ENCODE data around the gene GRAMD1A.

GRAMD1A gene

GRCh38 chr19:35032356-35032865 lies 32.3 kb downstream of the GRAMD1A start:
- DNase-seq (ENCODE audit: extremely low spot score, insufficient read length, low read depth) = no peak
- FAIRE-seq = no peak

DNA sequence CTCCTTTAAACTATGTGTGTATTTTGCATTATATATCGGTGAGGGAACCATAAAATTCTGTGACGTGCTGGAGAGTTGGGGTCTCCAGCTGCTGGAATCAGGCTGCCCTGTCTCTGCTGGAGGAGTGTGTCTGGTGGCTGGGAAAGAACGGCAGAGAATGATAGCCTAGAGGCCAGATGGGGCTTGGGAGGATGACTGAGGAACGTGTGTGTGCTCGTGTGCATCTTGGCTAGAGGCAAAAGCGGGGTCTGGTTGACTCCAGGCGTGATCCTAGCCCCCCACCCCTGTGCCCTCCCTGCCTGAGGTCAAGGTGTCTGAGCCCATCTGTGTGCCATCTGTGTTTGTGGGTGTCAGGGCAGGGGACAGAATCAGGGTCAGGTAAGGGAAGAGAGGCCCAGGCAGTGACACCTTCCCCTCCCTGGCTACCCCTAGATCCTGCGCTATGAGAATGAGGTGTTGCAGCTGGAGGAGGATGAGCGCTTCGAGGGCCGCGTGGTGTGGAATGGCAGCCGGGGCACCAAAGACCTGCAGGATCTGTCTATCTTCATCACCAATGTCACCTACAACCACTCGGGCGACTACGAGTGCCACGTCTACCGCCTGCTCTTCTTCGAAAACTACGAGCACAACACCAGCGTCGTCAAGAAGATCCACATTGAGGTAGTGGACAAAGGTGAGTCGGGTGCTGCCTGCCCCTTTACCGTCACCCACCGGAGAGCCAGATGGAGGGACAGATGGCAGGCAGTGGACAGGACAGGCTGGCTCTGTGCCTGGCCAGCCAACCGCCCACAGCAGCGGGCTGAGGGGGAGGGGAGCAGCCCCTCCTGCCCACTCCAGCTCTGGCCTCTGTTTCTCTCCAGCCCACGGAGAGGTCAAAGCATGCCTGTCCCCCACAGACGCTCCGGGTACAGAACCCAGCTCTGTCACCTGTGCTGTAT lies 33.2 kb downstream of the GRAMD1A start:
- no peak for DNase-seq (ENCODE audit: extremely low spot score, insufficient read length, low read depth)
- no peak for FAIRE-seq

DNA sequence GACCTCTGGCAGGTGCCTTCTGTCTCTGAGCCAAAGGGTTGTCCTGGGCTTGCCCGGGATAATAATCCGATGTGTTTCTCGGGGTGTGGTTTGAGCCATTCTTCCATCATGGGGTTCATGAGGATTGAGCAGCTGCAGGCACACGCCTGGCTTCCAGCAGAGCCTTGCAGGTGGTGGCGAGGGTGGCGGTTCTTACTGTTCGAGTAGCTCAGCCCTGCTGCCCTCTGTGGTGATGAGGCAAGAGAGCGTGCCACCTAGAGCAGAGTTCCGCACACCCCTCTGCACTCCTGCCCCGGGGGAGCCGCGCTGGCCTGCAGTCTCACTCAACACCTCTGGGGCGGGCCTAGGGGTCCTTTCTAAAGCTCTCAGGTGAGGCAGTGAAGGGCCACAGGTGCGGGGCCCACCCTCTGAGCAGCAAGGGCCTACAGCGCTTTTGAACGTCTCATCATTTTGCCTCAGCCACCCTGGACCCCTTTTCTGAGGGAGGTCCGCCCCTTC lies 33.9 kb downstream of the GRAMD1A start:
- DNase-seq (ENCODE audit: extremely low spot score, insufficient read length, low read depth) = no peak
- no peak for FAIRE-seq

GRCh38 chr19:35034588-35035382 lies 34.7 kb downstream of the GRAMD1A start:
- DNase-seq (ENCODE audit: extremely low spot score, insufficient read length, low read depth) (no peak), FAIRE-seq (no peak)

- DNase-seq (ENCODE audit: extremely low spot score, insufficient read length, low read depth) (peak; percentile 46), FAIRE-seq (peak; percentile 80)
Observed at GRCh38 chr19:35037716-35038622, 37.8 kb downstream of the GRAMD1A start.

DNA sequence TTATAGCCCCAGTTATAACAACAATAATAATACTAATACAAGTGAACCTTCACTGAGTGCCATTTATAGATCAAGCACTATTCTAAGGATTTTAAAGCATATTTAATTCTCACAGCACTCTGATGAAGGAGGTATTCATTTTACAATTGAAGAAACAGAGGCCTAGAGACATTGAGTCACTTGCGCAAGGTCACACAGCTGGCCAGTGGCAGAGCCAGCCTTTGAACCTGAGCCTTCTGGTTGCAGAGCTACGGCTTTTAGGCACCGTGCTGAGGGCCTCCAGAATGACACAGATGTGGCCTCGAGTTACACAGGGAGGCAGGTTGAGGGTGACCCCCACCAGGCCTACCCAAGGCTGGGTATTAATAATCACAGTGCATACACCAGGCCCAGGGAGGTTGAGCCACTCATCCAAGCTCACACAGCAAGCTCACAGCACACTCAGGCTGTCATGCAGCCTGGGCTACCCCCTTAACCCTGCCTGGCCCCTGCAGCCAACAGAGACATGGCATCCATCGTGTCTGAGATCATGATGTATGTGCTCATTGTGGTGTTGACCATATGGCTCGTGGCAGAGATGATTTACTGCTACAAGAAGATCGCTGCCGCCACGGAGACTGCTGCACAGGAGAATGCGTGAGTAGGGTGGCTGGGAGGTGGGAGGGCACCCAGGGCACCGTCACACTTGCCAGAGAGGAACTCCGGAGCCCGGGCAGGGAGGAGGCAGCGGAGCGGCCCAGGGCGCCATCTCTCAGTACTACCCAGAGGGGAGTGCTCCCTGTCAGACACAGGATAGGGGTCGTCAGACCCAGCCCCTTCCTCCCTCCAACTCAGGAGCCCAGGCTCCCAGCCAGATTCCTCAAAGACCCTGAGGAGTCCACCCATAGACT lies 38.7 kb downstream of the GRAMD1A start:
- no peak for FAIRE-seq
- DNase-seq (ENCODE audit: extremely low spot score, insufficient read length, low read depth) = no peak

DNA sequence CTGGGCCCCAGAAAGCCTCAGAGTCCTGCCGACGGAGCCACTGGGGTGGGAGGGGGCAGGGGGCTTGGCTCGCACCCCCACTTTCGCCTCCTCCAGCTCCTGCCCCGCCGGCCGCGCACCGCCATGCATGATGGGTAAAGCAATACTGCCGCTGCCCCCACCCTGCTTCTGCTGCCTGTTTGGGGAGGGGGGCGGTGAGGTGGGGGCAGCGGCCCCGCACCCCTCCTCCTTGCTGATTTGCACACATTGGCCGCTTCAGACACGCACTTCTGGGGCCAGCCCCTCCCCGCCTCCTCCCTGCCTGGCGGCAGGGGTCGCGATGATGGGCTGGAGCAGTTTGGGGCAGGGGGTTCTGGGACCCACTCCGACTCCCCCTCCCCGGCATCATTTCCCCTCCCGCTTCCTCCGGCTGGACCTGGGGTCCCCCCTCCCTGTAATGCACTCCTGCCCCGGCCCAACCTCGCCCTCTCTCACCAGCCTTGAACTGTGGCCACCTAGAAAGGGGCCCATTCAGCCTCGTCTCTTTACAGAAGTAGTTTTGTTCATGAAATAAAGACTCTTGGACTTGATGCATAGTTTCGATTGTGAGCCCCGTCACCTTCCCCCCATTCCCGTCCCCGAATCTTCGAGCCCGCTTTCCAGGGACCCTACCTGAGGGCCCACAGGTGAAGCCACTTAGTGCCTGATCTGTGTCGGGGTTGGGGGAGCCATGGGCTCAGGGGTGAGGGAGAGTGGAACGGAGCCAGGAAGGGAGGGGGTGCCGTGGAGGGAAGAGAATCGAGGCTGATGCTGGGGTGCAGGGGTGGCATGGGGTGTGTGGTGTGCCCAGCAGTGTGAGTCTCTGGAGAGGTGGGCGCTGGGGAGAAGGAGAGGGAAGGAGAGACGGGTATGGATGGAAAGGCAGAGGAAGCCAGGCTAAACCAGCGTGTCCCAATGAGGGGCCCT lies 40.0 kb downstream of the GRAMD1A start:
- no peak for DNase-seq (ENCODE audit: extremely low spot score, insufficient read length, low read depth)
- no peak for FAIRE-seq

GRCh38 chr19:35040826-35041547 lies 40.9 kb downstream of the GRAMD1A start:
- DNase-seq (ENCODE audit: extremely low spot score, insufficient read length, low read depth) (no peak), FAIRE-seq (no peak)

- FAIRE-seq = no peak
- no peak for DNase-seq (ENCODE audit: extremely low spot score, insufficient read length, low read depth)
Observed at GRCh38 chr19:35041548-35042055, 41.5 kb downstream of the GRAMD1A start, which contains the start of gene HPN. HPN (plus strand) TSS chr19:35041721; CDS start chr19:35042507, 786 bp downstream.

- no peak for DNase-seq (ENCODE audit: extremely low spot score, insufficient read length, low read depth)
- no peak for FAIRE-seq
Observed at GRCh38 chr19:35042056-35042730, 42.1 kb downstream of the GRAMD1A start.

DNA sequence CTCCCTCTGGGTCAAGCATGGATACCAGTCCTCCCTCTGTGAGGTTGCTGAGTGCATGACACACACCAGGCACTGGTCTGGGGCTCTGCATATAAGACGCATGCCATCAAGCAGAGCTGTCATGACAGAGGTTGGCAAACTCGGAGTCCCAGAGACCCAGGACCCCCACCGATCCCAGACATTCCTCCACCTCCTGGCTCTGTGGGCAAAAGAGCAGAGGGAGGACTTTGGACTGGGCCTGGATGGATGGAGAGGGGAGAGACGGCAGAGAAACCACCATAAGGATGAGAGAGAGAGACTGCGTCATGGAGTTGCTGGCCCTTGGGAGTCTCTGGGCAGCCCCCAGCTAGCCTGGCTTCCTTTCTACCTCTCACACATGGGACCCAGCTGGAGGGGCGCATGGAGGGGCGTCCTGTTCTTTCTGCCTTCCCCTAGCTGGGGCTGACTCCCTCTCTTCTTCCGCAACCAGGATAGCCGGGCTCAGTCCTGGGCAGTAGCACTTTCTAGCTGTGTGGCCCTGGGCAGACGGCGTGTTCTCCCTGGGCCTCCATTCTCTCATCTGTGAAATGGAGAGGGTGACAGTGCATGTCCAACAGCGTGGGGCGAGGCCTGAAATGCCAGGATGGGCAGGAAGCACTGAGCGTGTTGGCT lies 43.0 kb downstream of the GRAMD1A start:
- FAIRE-seq (no peak), DNase-seq (ENCODE audit: extremely low spot score, insufficient read length, low read depth) (no peak)

DNA sequence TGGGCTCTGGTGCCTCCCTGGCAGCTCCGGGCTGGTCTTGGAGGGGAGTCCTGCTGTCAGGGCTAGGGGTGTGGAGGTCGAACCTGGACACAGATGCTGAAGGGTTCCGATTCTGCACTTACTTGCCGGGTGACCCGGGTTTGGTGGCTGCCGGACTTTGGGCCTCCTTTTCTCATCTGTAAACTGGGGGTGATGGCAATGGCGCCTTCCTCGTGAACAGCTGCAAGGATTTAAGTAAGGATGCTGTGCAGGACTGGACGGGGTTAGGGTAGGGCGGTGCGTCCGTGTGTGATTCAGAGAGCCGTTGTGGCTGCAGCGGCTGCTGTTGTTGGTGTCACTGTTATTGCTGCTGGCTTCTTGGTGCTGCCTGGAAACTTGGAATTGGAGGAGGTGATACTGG lies 43.8 kb downstream of the GRAMD1A start:
- no peak for DNase-seq (ENCODE audit: extremely low spot score, insufficient read length, low read depth)
- no peak for FAIRE-seq

DNA sequence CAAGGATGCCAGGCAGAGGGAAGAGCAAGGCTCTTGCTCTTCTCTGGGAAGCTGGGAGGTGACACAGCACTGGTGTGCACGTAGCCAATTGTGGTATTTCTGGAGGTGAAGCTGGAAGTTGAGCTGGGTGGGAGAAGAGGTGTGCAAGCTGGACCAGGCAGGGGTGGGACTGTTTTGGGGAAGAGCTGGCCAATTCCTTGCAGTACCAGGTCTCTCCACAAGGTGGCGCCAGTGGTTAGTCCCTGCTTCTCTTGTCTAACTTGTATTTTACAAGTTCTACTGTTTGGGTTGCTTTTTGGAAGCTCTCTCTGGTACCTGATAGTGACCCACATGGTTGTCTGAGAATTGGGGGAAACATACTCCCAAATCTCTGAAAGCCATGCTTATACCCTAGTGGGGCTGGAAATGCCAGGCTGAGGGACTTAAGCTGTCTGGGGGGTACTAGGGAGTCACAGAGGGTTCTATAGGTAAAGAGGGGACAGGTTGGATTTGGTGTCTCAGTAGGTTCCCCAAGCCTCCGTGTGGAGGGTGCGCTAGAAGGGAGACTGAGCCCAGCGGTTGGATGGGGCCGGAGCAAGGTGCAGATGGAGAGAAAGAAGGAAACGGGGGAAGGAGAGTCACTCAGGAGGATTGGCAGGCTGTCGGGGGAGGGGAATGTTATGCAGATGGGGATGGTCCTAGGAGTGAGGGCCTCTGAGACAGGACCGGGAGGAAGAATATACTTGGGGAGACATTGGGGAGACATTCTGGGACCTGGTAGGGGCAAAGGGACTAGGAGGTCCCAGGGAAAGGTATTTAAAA lies 44.4 kb downstream of the GRAMD1A start:
- peak; percentile 48 for FAIRE-seq
- DNase-seq (ENCODE audit: extremely low spot score, insufficient read length, low read depth) = peak; percentile 43

DNA sequence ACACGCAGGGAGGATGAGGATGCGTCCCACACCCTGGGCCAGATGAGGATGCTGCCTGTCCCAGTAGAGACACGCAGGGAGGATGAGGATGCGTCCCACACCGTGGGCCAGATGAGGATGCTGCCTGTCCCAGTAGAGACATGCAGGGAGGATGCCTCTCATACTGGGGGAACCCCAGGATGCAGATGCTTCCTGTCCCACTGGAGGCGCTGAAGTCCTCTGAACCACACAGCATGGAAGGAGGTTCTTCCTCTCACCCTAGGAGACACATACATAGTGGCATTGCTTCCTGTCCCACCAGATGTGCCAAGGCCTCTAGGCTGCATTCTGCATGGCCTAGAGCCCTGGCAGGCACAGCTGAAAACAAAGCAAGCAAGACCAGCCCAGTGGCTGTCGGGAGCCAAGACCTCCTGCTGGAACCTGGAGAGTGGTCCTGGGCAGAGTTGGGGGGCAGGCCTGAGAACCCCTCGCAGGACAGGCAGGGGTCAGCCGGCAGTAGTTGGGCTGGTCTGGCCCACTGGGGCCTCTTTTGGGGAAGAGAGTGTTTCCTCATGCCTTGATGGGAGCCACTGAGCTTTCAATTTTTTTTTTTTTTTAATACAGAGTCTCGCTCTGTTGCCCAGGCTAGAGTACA lies 45.7 kb downstream of the GRAMD1A start:
- DNase-seq (ENCODE audit: extremely low spot score, insufficient read length, low read depth) (peak; percentile 60), FAIRE-seq (peak; percentile 78)

Data from GM18507 (cell line).